AG08395 (cell line): ENCODE data around the gene ARSA.

ENCODE experiments used
- DNase-seq: peaks from one replicate; pipeline ENCODE4 v3.0.0; 2012; ENCODE audit warnings: mixed read lengths, low spot score

ARSA gene

DNA sequence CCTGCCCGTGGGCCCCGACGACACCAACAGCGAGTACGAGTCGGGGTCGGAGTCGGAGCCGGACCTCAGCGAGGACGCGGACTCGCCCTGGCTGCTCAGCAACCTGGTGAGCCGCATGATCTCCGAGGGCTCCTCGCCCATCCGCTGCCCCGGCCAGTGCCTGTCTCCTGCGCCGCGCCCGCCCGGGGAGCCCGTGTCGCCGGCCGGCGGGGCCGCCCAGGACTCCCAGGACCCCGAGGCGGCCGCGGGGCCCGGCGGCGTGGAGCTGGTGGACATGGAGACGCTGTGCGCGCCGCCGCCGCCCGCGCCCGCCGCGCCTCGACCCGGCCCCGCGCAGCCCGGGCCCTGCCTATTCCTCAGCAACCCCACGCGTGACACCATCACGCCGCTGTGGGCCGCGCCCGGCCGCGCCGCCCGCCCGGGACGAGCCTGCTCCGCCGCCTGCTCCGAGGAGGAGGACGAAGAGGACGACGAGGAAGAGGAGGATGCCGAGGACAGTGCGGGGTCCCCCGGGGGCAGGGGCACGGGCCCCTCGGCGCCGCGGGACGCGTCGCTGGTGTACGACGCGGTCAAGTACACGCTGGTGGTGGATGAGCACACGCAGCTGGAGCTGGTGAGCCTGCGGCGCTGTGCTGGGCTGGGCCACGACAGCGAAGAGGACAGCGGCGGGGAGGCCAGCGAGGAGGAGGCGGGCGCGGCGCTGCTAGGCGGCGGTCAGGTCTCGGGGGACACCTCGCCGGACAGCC, 23.5 kb downstream of the ARSA start:
- DNase-seq = no peak

DNA sequence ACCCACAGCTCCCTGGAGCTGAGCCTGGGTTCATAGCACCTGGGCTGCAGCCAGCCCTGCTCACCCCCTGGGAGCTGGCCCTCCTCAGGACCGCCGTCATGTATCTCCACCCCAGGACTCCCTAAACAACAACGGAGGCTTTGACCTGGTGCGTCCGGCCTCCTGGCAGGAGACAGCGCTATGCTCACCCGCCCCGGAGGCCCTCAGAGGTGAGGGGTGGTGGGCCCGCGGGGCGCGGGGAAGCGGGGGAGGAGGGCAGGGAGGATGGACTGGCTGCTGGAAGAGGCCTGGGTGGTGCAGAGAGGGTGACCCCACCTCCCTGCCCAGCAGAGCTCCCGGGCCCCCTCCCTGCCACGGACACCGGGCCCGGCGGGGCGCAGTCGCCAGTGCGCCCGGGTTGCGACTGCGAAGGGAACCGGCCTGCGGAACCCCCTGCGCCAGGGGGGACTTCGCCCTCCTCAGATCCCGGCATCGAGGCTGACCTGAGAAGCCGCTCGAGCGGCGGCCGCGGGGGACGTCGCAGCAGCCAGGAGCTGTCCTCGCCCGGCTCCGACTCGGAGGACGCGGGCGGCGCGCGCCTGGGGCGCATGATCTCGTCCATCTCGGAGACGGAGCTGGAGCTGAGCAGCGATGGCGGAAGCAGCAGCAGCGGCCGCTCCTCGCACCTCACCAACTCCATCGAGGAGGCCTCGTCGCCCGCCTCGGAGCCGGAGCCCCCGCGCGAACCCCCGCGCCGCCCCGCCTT, 24.3 kb downstream of the ARSA start:
- no peak for DNase-seq

DNA sequence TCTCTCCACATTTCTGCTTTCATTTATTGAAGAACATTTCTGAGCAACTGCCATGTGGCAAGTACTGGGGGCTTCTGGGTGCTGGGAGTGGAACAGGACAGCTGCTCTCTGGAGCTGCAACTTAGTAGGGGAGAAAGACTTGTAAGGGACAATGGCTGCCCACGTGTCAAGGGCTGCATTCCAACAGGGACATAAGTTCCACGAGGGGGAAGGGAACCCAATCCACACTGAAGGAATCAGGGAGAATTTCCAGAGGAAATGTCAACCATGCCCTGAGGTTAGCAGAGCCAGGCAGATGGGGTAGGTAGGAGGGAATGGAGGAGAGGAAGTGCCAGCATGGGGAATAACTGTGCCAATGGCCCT, 25.6 kb downstream of the ARSA start:
- DNase-seq = no peak

DNA sequence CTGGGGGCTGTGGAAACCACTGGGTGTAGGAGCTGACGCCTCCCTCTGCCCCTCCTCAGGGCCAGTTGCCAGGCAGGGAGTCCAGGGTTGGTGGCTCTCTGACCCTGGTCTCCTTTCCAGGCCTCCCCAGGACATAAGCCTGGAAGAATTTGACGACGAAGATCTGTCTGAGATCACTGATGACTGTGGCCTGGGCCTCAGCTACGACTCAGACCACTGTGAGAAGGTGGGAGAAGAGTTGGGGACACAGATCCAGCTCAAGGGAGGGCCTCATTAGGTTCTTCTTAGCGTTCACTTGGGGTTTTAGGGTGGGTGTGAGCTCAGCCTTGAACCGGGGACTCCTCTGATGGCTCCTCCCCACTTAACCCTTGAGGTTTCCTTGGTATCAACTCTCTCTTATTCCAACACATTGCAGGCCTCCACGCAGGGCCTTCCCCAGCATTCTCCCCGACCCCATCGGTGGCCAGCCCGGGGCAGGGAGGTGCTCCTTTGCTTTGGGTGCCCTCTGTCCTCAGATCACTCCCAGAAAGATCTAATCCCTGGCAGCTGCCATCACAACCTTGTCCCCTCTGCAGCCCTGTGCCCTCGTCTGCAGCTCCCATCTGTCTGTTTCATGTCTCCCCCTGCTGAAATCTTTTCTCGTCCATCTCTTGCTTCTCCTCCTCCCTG, 26.1 kb downstream of the ARSA start:
- no peak for DNase-seq

DNA sequence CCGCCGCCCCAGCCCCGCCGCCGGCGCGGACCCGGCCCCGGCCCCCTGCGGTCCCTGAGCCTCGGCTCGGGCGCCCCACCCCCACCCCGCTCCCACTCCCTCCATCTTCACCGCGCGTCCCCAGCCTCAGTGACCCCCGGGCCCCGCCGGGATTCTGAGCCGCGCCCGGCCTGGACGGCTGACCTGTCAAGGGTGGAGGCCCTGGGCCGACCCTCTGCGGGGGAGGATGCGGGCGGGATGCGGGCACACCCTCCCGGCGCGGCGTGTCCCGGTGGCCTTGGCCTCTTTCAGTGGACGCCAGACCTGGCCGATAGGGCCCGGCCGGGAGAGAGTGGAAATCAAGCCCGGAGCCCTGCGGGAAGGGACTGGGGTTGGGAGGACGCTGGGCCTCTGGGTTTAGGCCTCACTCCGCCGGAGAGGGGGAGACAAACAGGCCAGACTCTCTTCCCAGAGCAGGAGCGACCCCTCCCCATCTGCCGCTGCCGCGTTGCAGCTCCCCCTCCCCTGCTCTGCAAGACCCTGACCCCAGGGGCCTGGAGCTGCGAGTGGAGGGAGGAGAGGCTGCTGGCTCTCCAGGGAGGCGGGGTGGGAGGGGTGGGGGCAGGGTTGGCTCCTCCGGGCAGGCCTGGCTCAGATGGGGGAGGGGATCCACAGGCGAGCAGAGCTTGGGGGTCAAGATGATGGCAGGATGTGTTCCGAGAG, 26.8 kb downstream of the ARSA start:
- DNase-seq = no peak

DNA sequence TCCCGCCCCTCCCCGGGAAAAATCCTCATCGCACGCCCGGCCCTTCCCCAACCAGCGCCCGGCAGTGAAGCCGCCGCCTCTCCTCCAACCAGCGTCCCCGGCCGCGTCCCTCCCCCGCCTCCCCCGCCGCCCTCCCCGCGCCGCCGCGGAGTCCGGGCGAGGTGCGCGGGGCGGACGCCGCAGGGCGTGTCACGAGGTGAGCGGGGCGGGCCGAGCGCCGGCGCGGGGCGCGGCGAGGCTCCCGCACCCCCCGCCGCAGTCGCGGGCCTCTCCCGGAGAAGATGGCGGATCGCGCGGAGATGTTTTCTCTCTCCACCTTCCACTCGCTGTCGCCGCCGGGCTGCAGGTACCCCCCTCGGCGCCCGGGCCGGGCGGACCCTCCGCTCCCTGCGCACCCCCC, 27.4 kb downstream of the ARSA start, which contains the start of gene MAPK8IP2:
TSS of gene MAPK8IP2 (plus strand) at position 256 of the 400 bp plus-strand sequence. CDS start at position 282, 26 bp downstream.
- DNase-seq = no peak

DNA sequence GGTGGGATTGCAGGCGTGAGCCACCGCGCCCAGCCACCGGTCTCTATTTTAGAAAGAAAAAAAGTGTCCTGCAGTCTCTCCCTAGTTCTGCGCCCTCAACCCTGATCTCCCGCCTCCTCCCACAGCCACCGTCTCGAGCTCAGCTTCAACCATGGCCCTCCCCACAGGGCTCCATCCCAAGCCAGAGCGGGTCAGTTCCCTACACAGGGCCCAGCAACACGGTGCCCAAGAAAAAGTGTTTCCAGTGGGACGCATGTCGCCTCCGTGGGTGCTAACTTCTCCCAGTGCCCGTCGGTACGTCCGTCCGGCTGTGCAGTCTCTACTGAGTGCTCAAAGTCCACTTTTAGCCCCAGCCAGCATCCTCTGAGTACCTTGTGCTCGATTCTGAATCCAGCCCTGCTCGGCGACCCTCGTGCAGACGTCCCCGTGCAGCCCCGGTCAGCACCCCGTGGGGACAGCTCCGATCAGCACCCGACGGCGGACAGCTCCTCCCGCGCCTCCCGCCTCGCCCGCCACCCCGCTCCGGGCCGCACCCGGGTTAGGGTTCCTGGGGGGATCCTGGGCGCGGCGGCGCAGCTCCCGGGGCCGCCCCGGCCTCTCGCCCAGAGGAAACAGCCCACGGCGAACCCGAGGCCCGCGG, 28.0 kb downstream of the ARSA start:
- DNase-seq = peak; percentile 88

DNA sequence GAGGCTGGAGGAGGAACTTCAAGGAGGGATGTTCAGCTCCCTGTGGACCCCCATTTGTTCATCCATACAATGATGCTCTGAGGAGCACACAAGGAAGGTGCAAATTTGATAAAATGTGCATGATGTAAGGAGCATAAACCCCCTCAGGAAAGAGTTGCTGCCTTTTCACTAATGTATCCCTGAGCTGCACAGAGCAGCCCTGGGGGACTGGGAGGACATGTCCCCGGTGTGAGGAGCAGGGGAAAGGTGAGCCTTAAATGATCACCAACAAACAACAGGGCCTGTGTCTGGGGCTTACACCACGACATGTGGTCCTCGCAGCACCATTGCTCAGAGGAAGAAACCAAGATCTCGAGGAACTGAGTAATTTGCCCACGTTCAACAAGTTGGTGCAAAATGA, 30.9 kb downstream of the ARSA start:
- DNase-seq = no peak

DNA sequence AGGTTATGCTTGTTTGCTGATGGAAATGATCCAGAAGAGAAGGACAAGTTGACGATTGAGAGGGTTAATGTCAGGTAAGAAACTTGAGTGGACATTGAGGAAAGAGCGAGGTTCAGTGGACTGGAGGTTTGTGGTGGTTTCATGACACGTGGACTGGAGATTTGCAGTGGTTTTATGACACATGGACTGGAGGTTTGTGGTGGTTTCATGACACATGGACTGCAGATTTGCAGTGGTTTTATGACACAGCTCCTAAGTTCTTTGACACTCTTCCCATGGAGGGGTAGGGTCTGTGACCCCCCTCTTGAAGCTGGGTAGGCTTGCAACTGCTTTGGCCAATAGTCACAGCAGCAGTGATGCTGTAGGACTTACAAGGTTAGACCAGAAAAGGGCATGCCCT, 32.8 kb downstream of the ARSA start:
- no peak for DNase-seq

DNA sequence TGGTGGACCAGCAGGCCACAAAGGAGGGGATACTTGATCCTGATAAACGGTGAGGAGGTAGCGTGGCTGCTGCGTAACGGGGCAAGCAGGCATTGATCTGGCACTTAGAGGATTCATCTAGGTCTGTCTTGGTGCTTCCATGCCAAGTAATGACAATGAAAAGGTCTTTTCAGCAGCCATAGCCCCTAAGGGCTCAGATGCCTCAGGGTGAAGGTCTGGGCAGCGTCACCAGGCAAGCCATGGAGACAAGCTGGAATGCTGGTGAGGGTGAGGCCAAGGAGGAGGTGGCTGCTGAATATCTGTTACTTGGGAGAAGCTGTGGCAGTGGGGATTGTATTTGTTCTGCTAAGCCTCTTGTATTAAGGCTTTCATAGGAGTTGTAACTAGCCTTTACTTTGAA, 40.5 kb downstream of the ARSA start:
- DNase-seq = no peak

DNA sequence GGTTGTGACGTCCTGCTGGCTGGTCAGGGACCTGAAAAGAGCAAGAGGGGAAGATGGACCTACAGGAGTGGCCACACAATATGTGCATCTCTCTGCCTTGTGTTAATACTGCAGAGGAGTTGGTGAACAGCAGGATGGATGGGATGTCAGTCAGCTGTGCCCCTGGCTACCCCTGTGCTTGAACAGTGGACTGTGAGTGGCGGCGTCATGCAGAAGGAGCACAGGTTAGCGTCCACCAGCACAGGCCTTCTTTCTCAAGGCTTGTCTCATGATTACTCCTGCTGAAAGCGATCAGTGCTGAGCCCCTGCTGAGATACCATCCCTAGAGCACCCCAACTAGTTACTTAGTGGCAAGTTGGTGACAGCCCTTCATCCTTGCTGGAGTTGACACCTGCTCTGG, 41.5 kb downstream of the ARSA start:
- no peak for DNase-seq

DNA sequence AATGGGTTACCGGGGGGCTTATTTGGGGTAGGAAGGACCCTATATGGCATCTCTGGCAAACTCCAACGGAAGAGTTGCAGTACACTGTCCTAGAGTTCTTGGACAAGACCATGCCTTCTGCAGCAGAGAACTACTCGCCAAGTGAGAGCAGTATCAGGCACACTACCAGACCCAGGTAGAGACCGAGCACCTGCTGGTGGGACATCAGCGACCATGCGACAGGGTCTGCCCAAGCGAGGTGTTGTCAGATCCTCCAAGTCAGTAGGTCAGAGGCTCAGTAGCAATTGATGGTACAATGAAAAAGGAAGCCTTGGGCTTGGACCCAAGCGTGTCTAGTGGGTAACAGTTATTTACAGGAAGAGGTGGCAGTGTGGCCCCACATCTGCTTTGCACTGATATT, 42.2 kb downstream of the ARSA start:
- no peak for DNase-seq

DNA sequence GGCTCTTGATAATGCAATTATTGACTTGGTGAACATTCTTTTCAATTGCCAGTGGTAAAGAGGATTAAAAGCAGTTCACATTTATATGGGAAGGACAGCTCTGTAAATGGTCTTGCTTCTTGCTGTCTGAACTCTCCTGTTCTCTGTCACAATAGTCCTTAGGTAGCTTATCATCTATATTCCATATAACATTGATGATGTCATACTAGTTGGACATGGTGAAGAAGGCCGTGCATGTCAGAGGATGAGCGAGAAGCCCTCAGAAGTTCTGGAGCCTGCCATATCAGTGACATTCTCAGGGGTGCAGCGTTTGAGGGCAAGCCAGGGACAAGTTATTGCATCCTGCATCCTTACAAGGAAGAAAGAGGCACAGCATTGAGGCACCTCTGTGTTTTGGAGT, 42.7 kb downstream of the ARSA start:
- no peak for DNase-seq

DNA sequence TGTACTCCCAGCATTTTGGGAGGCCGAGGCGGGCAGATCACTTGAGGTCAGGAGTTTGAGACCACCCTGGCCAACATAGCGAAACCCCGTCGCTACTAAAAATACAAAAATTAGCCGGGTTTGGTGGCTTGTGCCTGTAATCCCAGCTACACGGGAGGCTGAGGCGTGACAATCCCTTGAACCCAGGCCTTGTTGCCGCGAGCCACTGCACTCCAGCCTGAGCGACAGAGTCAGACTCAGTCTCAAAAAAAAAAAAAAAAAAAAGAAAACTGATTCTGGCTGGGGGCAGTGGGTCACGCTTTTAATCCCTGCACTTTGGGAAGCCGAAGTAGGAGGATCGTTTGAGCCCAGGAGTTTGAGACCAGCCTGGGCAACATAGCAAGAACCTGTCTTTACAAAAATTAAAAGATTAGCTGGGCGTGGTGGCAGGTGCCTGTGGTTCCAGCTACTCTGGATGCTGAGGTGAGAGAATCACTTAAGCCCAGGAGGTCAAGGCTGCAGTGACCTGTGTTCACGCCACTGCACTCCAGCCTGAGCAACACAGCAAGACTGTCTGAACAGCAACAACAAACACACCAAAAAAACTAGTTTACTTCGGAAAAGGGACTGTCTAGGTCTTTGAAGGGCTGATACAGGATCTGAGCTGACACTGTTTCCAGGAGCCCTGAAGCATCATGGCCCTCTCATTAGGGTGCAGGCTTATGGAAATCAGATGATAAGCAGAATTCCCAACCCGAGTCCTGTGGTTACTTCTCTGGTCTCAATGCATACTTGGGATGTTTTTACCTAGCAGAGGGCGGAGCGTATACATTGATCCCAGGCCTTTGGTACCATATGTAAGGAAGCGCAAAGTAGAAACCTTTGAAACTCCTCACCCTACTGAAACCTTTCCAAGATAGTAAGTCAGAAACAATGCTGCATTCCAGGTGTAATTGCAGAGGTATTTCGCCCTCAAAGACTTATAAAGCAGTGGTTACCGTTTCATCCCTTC, 43.6 kb downstream of the ARSA start:
- DNase-seq = no peak

DNA sequence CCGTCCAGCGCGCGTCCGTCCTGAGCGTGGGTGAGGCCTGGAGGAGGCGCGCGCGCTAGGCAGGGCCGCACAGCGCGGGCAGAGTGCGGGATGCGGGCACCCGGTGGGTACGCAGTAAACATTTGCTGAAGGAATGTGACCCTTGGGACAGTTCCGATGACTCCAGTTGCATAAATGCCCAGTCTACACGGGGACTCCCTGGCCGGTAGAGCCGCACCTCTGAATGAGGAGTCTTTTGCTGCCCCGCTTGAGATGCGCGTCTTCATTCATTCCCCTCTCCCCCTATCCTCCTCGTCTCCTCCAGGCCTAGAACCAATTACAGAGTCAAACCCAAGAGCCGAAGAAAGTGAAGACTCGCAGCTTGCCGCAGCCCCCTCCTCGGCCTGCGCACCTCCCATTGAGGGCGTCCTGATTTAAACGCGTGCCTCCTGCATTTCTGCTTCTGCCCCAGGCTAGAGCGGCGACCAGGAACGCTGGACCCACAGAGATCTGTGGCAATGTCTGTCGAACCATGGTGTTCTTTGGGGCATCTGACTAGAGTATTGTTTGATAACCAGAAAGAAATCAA, 44.6 kb downstream of the ARSA start:
- DNase-seq = no peak

DNA sequence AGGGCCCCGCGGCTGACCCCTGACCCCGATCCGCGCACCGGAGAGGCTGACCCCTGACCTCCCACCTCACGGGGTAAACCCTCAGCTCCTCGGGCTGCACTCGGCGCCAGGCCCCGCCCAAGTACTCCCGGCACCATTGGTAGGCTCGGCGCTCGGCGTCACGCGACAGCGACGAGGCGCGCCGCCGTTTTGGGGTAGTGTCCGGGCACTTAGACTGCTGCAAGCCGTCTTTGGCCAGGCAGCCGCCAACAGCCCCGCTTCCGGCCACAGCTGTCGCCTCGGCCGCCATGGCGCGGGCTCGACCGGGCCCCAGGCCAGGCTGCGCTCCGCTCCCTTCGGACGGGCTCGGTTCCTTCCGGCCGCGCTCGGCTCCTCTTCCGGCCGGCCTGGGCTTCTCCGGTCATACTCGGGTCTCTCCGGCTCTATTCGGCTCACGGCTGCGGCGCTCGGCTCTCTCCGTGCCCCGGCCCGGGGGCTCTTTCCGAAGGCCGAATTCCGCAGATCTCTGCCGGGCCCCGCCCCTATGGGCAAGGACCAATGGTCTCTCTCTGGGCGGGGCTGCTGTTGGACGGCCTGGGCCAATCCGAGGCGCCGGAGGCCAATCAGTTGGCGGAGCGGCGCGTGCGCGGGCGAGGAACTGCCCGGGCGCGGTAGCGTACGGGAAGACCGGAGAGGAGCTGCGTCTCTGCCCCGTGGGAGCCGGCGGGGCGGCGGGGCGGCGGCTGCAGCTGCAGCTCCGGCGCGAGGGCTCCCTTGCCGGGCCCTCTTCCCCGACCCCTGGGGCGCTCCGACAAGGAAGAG, 45.3 kb downstream of the ARSA start, which contains the start of gene CHKB:
TSS of gene CHKB (minus strand) at position 357 of the 801 bp plus-strand sequence. CDS start at position 289, 68 bp downstream.
- peak; percentile 99 for DNase-seq

DNA sequence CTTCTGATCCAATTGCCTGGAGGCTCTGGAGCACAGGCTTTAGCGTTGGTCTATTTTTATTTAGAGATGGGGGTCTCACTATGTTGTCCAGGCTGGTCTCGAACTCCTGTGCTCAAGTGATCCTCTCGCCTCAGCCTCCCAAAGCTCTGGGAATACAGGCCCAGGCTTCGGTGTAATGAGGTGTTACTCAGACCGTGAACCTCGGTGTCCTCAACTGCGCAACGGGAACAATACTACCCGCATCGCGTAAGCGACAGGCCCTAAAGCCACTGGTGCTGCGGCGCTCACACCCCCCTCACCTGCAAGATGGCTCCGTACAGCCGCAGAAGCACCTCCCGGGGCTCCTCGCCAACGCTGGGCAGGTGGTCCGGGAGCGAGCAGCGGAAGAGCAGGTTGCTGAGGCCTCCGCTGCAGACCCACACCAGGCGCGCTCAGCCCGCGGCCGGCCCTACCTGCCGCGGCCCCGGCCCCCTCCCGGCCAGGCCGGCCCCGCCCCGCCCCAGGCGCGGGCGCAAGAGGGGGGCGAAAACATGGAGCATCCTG, 45.9 kb downstream of the ARSA start:
- DNase-seq = no peak

DNA sequence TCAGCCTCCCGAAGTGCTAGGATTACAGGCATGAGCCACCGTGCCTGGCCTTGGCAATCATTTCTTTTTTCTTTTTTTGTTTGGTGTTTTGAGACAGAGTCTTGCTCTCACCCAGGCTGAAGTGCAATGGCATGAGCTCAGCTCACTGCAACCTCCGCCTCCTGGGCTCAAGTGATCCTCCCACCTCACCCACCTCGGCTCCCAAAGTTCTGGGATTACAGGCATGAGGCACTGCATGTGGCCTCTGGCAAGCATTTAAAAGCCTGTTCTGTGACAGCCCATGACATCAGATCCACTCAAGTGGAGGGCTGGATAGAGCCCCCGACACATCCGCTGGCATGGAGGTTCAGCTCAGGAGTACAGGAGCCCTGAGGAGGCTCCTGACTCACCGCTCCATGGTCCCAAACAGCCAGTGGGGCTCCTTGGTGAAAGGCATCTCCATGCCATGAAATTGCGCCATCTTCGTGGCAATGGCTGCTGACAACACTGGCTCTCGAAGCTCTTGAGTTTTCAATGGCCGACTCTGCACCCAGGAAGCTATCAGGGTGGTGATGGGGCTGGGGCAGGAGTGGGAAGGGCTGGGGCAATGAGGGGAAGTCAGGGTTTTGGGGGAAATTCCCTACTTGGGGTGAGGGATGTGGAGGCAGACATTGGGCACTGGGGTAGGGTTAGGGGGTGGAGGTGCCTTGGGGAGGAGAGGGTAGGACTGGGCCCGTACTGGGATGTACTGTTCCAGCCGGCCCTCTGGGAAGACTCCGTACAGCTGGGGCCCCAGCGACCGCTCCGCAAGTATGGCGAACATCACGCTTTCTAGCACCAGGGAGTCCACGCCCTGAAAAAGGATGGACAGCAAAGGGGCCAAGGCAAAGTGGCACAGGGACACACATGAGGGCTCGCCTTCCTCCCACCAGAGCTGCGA, 46.7 kb downstream of the ARSA start:
- no peak for DNase-seq
